Measurements from ENCODE around the gene CD22.

- no peak for TF ChIP-seq CTCF (IDR thresholded peaks at IDR 0.05; ENCODE audit: low read depth, low read length)
- TF ChIP-seq POLR2A (IDR thresholded peaks at IDR 0.05; ENCODE audit: extremely low read depth, insufficient read length): no peak
Observed at GRCh38 chr19:35290381-35291127, 38.4 kb upstream of the CD22 start.
